DND-41 (cell line): Measurements from ENCODE around the gene XRCC4.

Experiments used
- EZH2 ChIP-seq: IDR thresholded peaks from 3 replicates; pipeline ENCODE4 v1.6.1; 2012; ENCODE audit warnings: borderline replicate concordance, low read depth, mild to moderate bottlenecking, moderate library complexity, low read length, inconsistent platforms; ENCODE audit not compliant: severe bottlenecking
- TF ChIP-seq, protein P1 (sequence below): IDR thresholded peaks from 2 replicates; pipeline ENCODE4 v1.5.1; 2012; ENCODE audit warnings: borderline replicate concordance, low read length, moderate library complexity, mild to moderate bottlenecking; ENCODE audit not compliant: poor library complexity, severe bottlenecking; ENCODE audit errors: extremely low read depth

DNA sequence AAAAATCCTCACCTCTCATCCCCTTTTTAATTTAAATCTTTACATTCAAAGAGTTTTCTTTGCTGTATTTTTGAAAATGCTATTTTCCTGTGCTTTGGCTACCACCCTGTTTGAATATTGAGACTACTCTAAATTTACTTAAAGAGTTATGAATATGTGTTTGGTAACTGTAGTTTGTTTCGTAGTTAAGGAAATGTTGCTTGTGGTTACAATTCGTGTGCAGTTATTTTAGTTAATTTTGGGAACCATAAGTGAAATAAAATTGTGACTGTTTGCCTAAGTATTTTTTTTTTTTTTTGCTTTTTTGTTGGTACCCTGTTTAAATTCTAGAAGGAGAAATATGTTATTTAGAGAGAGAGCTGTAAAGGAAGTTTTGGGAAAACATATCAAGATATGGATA is 78.7 kb downstream of the XRCC4 start:
- TF ChIP-seq, protein P1, sequence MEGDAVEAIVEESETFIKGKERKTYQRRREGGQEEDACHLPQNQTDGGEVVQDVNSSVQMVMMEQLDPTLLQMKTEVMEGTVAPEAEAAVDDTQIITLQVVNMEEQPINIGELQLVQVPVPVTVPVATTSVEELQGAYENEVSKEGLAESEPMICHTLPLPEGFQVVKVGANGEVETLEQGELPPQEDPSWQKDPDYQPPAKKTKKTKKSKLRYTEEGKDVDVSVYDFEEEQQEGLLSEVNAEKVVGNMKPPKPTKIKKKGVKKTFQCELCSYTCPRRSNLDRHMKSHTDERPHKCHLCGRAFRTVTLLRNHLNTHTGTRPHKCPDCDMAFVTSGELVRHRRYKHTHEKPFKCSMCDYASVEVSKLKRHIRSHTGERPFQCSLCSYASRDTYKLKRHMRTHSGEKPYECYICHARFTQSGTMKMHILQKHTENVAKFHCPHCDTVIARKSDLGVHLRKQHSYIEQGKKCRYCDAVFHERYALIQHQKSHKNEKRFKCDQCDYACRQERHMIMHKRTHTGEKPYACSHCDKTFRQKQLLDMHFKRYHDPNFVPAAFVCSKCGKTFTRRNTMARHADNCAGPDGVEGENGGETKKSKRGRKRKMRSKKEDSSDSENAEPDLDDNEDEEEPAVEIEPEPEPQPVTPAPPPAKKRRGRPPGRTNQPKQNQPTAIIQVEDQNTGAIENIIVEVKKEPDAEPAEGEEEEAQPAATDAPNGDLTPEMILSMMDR, result no peak
- TF ChIP-seq EZH2, result no peak
